ENCODE measurements around the gene C11orf16.

DNA sequence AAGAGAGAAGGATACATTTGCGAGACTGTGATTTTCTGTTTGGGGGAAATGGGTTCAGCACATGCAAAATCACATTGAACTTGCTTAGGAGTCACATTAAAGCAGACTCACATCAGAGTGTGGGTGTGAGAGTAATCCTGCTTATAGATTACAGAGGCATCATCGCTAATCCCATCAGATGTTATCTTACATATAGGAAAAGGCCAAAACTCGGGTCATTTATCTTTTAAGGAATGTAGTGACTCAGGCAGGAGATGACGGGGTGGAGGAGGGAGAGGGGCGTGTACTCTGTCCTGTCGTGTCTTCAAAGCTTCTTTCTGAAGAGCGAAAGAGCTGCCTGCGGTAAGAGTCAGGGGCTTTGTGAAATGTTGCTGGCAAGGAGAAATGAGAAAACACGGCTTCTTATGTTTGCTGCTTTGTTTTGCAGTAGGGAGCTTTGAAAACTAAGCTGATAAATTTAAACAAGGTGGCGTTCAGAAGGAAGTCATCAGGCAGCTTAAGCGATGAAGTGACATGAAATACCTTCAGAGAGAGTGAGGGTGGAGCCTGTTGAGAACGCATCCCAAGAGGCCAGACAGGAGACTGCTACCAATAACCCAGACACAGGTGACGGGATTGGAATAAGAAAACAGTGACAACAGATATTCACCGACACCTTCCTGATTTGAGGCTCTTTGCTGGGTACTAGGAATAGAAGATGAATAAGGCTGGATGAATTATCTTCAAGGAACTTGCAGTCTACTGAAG is 2.2 kb upstream of the C11orf16 start:
- TF ChIP-seq, protein P1, sequence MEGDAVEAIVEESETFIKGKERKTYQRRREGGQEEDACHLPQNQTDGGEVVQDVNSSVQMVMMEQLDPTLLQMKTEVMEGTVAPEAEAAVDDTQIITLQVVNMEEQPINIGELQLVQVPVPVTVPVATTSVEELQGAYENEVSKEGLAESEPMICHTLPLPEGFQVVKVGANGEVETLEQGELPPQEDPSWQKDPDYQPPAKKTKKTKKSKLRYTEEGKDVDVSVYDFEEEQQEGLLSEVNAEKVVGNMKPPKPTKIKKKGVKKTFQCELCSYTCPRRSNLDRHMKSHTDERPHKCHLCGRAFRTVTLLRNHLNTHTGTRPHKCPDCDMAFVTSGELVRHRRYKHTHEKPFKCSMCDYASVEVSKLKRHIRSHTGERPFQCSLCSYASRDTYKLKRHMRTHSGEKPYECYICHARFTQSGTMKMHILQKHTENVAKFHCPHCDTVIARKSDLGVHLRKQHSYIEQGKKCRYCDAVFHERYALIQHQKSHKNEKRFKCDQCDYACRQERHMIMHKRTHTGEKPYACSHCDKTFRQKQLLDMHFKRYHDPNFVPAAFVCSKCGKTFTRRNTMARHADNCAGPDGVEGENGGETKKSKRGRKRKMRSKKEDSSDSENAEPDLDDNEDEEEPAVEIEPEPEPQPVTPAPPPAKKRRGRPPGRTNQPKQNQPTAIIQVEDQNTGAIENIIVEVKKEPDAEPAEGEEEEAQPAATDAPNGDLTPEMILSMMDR (IDR thresholded peaks at IDR 0.05; ENCODE audit: insufficient read depth, low read depth, low read length): no peak
- TF ChIP-seq EZH2 (IDR thresholded peaks at IDR 0.05; ENCODE audit: insufficient read depth, low read length): no peak
